Measurements from ENCODE around the gene ABAT.

Gene ABAT

GRCh38 chr16:8674413-8675022 lies at the start of gene ABAT:
ABAT (plus strand) TSS chr16:8674617; CDS start chr16:8735740, 61,123 bp downstream.
- peak; percentile 28 for DNase-seq (ENCODE audit: low read depth, low spot score)

DNA sequence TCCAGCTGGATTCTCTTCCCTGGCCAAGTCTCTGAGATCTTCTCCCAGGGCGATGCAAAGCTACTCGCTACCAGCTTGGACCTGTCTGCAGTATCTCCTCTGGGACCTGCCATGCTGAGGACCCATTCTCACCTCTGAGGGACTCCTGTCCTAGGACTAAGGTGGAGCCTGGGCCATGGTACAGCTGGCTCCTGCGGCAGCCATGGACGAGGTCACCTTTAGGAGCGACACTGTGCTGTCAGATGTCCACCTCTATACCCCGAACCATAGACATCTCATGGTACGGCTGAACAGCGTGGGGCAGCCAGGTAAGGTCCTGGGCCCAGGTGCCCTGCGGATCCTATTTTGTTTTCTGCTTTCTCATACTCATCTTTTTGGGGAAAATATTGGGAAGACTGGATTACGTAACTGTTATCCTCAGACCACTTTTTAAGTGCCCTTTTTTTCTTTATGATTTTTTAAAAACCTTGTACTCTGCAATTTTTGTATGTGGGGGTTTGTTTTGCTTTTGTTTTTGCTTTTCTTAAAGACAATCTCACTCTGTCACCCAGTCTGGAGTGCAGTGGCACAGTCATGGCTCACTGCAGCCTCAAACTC lies 48.8 kb upstream of the ABAT start:
- DNase-seq (ENCODE audit: low read depth, low spot score), result no peak

DNA sequence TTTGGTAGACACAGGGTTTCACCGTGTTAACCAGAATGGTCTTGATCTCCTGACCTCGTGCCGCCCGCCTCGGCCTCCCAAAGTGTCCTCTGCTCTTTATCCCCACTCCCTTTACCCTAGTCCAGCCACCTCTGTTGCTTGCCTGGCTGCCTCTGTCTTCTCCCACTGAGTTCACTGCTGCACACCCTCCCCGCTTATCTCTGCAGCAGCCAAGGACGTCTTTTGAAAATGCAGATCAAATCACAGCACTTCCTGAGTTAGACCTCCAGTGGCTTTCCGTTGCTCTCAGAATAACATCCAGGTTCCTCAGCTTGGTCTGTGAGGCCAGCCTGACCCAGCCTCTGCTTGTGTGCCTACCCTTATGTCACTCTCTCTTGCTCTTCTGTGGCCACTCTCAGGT lies 47.5 kb upstream of the ABAT start:
- no peak for DNase-seq (ENCODE audit: low read depth, low spot score)

DNA sequence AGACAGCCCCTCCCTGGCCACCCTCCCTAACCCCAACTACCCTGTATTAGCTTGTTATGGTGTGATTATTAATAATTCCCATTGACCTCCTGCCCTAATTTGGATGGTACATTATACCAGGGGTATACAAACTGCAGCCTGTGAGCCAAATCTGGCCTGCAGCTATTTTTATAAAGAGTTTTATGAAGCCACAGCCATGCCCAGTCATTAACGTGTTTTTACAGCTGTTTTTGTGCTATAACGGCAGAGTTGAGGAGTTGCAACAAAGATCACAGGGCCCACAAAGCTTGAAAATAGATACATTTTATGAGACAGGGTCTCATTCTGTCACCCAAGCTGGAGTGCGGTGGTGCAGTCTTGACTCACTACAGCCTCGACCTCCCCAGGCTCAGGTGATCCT lies 47.0 kb upstream of the ABAT start:
- DNase-seq (ENCODE audit: low read depth, low spot score), result no peak

- no peak for DNase-seq (ENCODE audit: low read depth, low spot score)
Observed at GRCh38 chr16:8628981-8629725, 45.3 kb upstream of the ABAT start.

DNA sequence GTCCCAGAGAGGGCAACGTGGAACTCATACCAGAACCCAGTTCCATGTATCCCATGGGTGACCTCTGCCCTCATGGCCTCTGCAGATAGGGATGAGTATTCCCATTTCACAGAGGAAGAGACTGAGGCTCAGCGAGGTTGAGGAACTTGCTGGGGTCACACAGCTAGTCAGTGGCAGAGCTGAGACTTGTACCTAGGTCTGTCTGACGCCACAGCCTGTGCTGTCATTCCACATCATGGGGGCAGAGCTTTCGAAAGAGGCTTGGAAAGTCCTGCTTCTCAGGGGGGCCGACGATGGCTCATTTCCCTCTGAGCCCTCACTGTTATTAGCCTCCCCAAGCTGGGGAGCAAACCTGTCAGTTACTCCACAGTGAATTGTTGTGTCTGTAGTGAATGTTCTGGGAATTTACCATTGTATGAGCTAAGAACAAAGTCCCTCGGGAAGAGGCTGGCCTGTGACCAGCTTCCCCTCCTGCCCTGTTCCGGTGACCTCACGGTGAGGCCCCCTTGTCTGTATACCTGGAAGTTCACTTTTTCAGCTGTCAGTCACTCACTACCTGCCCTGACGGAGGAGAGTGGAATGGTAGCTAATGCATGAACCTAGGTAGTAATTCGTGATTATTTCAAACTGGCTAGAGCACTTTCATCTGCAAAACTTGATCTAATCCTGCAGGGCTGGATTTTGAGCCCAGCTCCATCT lies 44.0 kb upstream of the ABAT start:
- no peak for DNase-seq (ENCODE audit: low read depth, low spot score)

DNA sequence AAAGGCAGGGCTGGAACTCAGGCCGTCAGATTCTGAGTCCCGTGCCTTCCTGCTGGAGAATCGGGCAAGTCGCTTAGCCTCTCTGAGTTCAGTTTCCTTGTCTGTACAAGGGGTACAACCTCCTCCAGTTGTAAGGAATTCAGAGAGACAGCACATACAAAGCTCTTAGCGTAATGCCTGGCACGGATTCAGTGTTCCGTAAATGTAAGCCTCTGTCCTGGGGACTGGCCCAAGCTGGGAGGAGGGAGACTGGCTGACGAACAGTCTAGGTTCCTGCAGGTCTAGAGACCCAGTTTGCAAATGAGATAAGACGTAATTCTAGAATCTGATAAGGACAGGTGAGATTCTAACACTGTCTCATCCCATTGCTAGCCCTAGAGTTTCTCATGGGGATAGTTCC lies 43.0 kb upstream of the ABAT start:
- no peak for DNase-seq (ENCODE audit: low read depth, low spot score)

DNA sequence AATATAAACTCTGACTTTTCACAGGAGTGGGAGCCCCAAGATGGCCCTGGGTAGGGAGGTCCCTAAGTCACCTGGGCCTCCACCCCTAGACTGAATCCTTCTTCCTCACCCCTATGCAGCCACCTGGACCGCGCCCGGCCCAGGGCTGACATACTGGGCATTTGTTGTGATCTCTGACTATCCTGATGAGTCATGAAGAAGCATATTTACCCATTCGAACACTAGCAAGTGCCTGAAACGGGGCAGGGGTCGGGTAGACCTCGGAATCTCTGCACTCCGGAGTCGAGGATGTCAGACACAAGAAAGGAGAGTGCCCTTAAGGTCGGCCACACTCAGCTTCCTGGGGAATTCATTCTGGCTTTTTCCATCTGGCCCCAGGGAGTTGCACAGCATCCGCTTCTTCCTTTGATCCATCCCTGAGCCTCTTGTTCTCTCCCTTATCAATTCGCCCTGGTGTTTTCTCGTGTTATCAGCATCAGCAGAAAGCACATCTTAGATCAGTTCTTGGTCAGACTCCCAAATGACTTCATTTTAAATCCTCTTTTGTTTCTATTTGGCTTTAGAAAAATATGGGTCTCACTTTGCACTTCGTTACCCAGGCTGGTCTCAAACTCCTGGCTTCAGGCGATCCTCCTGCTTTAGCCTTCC lies 42.5 kb upstream of the ABAT start:
- DNase-seq (ENCODE audit: low read depth, low spot score), result no peak

- no peak for DNase-seq (ENCODE audit: low read depth, low spot score)
Observed at GRCh38 chr16:8632675-8633182, 41.7 kb upstream of the ABAT start.

GRCh38 chr16:8634991-8635736 lies 39.3 kb upstream of the ABAT start:
- DNase-seq (ENCODE audit: low read depth, low spot score), result no peak

DNA sequence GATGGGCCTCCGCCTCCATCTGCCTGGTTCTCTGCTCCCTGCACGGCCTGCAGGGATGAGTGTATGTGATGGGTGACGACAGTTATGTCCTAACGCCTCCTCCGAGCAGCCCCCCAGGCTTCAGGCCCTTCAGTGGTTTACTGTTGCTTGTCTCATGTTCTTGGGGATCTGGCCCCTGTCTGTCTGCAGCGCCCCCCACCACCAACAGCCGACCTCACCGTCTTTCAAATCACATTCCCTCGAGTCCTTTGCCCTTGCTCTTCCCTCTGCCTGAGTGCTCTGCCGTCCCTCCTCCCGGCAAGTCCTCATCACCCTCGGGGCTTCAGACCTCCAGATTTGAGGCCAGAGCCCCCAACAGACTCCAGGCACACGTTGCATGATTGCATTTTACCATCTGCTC lies 34.7 kb upstream of the ABAT start:
- DNase-seq (ENCODE audit: low read depth, low spot score), result no peak

DNA sequence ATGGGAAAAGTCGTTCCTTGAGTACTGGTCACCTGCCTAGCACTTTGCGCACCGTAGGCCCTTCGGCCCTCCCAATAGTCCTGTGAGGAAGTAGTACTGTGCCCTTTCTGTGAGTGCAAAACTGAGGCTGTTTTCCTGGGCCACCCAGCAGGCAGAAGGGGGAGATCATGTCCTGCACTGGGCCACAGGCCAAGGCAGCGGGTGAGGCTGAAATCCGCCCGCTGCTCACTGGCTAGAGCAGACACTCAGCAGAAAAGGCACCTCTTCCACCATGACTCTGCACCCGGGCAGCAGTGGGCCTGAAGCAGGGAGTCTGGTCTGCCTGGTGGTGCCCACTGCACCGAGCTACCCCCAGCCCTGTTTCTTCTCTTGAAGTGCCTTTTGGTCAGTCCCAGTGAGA lies 32.7 kb upstream of the ABAT start:
- no peak for DNase-seq (ENCODE audit: low read depth, low spot score)

DNA sequence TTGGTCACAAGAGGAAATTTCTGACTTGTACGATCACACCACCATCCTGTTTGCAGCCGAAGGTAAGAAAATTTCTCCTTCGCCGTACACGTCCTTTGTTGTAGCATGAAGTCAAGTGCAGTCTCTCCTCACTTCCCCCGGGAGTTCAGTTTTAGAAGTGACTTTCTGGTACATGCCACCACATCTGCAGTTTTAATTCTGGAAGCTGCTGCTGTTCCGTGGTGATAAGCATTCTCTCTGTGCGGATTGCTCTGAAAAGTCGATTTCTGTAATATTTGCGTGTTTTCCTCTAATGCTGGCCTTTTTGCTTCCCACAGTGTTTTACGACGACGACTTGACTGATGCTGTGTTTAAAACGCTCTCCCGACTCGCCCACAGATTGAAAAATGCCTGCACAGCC lies 32.3 kb upstream of the ABAT start:
- DNase-seq (ENCODE audit: low read depth, low spot score), result no peak

DNA sequence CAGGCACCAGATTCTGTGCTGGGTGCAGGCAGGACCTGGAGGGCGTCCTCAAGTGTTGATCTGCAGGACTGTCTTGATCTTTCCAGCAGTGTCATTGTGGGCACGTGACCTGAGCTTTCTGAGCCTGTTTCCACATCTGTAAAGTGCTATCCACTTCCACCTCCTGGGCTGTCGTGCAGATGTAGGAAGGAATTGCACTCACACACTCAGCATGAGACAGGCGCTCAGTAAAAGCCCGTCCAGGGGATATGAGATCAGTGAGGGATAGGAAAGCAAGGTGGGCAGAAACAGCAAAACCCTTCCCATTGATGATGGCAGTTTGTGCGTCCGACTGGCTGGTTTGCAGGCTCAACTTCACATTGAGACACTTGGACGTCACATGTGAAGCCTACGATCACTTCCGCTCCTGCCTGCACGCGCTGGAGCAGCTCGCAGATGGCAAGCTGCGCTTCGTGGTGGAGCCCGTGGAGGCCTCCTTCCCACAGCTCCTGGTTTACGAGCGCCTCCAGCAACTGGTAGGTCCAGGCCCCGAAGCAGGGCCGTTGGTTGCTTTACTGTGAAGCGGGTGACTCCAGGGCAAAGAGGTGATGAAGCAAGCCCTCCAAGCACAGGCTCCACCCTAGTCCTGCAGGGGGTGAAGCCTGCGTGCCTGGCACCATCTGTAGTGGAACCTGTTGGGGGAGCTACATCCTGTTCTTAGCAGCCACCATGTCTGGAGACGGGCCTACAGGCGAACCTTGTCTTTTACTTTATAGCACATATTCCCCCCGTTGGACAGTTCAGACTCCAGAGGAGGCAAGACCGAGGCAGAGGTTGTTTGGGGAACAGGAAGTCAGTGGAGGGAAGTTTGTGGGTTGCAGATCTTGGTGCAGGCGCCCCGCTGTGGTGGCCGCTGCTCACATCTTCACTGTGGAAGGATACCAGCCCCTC lies 29.9 kb upstream of the ABAT start:
- no peak for DNase-seq (ENCODE audit: low read depth, low spot score)

GRCh38 chr16:8645141-8645521 lies 29.3 kb upstream of the ABAT start:
- no peak for DNase-seq (ENCODE audit: low read depth, low spot score)

DNA sequence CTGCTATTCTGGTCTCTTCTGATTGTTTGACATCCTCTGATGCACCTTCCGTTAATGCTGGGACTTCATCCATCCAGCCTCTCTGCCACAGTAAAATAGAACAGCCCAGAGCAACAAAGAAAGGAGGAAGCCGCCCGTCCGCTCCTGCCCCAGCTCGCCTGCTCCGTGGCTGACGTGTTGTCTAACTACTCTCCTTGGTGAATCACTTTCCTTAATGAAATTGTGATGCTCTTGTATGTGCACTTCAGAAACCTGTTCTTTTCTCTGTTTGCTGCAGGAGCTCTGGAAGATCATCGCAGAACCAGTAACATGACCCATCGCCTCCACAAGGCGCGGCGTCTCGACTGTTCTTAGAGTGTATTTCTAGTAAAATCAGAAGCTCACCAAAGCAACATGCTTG lies 28.6 kb upstream of the ABAT start:
- DNase-seq (ENCODE audit: low read depth, low spot score), result no peak

DNA sequence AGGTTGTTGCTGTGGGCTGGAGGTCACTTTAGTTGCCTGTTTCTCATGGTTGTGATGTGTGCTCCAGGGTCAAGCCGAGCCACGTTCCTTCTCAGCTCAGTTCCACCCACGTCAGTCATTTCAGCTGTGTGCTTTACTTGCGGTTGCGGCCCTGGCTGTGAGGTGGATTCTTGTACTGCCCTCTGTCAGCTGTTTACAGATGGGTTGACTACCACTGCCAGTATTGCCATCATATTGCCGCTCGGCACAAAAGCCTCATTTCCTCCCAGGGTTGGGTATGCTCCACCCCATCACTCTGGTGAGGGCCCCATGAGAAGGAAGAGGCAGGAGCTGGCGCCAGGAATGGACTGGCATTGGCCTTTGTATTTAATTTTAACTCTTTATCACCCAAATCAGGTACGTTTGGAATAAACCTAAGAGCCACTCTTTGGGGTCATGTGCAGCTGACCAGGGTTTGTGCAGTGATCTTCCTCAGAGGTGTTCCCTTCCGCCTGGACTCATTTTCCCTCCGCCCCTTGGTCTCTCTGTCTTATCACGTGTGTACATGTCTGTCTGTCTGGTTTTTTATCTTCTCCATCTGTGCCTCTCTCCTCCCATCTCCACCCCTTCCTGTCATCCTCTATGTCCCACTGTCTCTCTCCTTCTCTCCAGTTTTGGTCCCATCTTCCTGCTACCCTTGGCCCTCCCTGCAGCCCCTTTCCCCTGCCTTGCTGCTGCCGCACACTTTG lies 27.9 kb upstream of the ABAT start:
- DNase-seq (ENCODE audit: low read depth, low spot score), result no peak

GRCh38 chr16:8647721-8648318 lies 26.6 kb upstream of the ABAT start:
- DNase-seq (ENCODE audit: low read depth, low spot score), result no peak

DNA sequence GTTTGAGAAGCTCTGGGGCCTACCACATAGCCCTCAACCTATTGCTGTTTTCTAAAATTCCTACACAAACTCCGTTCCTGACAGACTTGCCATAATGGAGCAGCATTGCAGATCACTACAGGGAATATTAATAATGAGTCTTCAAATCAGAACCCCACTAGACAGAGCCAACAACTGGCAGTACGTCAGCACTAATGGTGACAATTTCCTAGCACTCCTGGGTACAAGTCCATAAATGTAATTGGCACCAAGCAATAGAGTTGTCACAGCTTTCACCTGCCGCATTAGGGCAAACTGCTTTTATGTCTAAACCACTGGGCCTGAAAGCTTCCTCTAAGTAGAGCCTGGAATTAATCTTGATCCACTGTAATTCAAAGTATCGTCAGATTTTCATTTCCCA lies 25.5 kb upstream of the ABAT start:
- no peak for DNase-seq (ENCODE audit: low read depth, low spot score)

Data from smooth muscle cell of the brain vasculature (primary cell).